Activated T-helper 2 cell treated with anti-CD3 and anti-CD28 coated beads, Interferon-gamma antibody, Interleukin-2, Interleukin-4, amounts not matched to agents 10 μg/mL and 5 μg/mL and 100 μg/mL, durations not matched to agents 14 hours and 24 hours and 36 hours (primary cell): ENCODE data around the gene MTUS2. TPM values are rescaled to one million over a fixed set of nuclear protein-coding genes. Genes with fewer than 3 reads are reported as not detected.

Source experiments
- DNase-seq: peaks from one replicate; pipeline ENCODE4 v3.0.0; 2021; ENCODE audit warnings: low spot score
- H3K27ac Mint-ChIP-seq: one replicate; pipeline ENCODE4 v1.8.0; 2021; ENCODE audit warnings: mixed read lengths
- H3K27me3 Mint-ChIP-seq: one replicate; pipeline ENCODE4 v1.8.0; 2021; ENCODE audit warnings: low read depth, mixed read lengths
- H3K36me3 Mint-ChIP-seq: one replicate; pipeline ENCODE4 v1.8.0; 2021; ENCODE audit warnings: low read depth, mixed read lengths
- H3K4me1 Mint-ChIP-seq: one replicate; pipeline ENCODE4 v1.8.0; 2021; ENCODE audit warnings: low read depth, mixed read lengths
- H3K4me3 Mint-ChIP-seq: one replicate; pipeline ENCODE4 v1.8.0; 2021; ENCODE audit warnings: low read depth, mild to moderate bottlenecking, moderate library complexity, mixed read lengths
- H3K9me3 Mint-ChIP-seq: one replicate; pipeline ENCODE4 v1.8.0; 2021; ENCODE audit warnings: mixed read lengths
- intact Hi-C: fragments of 100-400 bp; cut with micrococcal nuclease; formaldehyde crosslinking; loops from one replicate; pipeline ENCODE4 v1.15.1; 2023
- total RNA-seq: library from RNA; stranded (reverse); gene quantifications from 2 replicates; pipeline ENCODE4 v1.2.3, GENCODE V29; 2022

Gene MTUS2
- total RNA-seq, 1 donor from 2014 or later = not detected

GRCh38 chr13:29227576-29227975, 407.4 kb downstream of the MTUS2 start:
- DNase-seq = no peak
- Mint-ChIP-seq H3K27ac (no peak overlapping the region), H3K4me1 (no peaks in the 10 kb centered on the region), H3K9me3 (peaks cover 7% of the 10 kb centered on the region), H3K36me3 (no peaks in the 10 kb centered on the region), H3K4me3 (no peak overlapping the region), H3K27me3 (no peaks in the 10 kb centered on the region)
- intact Hi-C loops = no loop called here

GRCh38 chr13:29230299-29230845, 410.2 kb downstream of the MTUS2 start:
- H3K36me3 Mint-ChIP-seq = no peaks in the 10 kb centered on the region
- DNase-seq = no peak
- no peak overlapping the region for H3K4me3 Mint-ChIP-seq
- no peaks in the 10 kb centered on the region for H3K4me1 Mint-ChIP-seq
- H3K9me3 Mint-ChIP-seq = no peaks in the 10 kb centered on the region
- intact Hi-C loops = no loop called here
- H3K27ac Mint-ChIP-seq = no peak overlapping the region
- H3K27me3 Mint-ChIP-seq = no peaks in the 10 kb centered on the region

- Mint-ChIP-seq H3K9me3 (peaks cover 10% of the 10 kb centered on the region), H3K27ac (no peak overlapping the region), H3K27me3 (no peaks in the 10 kb centered on the region), H3K4me1 (no peaks in the 10 kb centered on the region), H3K4me3 (no peak overlapping the region), H3K36me3 (no peaks in the 10 kb centered on the region)
- no peak for DNase-seq
- intact Hi-C loops = no loop called here
These were observed 419.8 kb downstream of the MTUS2 start for GRCh38 chr13:29239653-29240525.

- Mint-ChIP-seq H3K4me3 (no peak overlapping the region), H3K27ac (no peak overlapping the region), H3K4me1 (no peaks in the 10 kb centered on the region), H3K27me3 (no peaks in the 10 kb centered on the region), H3K9me3 (peaks cover 4% of the 10 kb centered on the region), H3K36me3 (no peaks in the 10 kb centered on the region)
- DNase-seq = no peak
- intact Hi-C loops = no loop called here
These were observed 434.7 kb downstream of the MTUS2 start for GRCh38 chr13:29254626-29255370.

GRCh38 chr13:29255567-29255966, 435.4 kb downstream of the MTUS2 start:
- H3K9me3 Mint-ChIP-seq = peaks cover 4% of the 10 kb centered on the region
- H3K4me1 Mint-ChIP-seq = no peaks in the 10 kb centered on the region
- H3K27ac Mint-ChIP-seq = no peak overlapping the region
- no peak for DNase-seq
- no peak overlapping the region for H3K4me3 Mint-ChIP-seq
- no peaks in the 10 kb centered on the region for H3K27me3 Mint-ChIP-seq
- no peaks in the 10 kb centered on the region for H3K36me3 Mint-ChIP-seq
- intact Hi-C loops = no loop called here

GRCh38 chr13:29260684-29261083, 440.5 kb downstream of the MTUS2 start:
- no peaks in the 10 kb centered on the region for H3K4me1 Mint-ChIP-seq
- no peaks in the 10 kb centered on the region for H3K27me3 Mint-ChIP-seq
- intact Hi-C loops = no loop called here
- no peak for DNase-seq
- no peak overlapping the region for H3K4me3 Mint-ChIP-seq
- no peak overlapping the region for H3K27ac Mint-ChIP-seq
- H3K9me3 Mint-ChIP-seq = peaks cover 4% of the 10 kb centered on the region
- no peaks in the 10 kb centered on the region for H3K36me3 Mint-ChIP-seq

- DNase-seq = no peak
- Mint-ChIP-seq H3K4me3 (no peak overlapping the region), H3K27me3 (no peaks in the 10 kb centered on the region), H3K9me3 (peaks cover 4% of the 10 kb centered on the region), H3K36me3 (no peaks in the 10 kb centered on the region), H3K4me1 (no peaks in the 10 kb centered on the region), H3K27ac (no peak overlapping the region)
- intact Hi-C loops = no loop called here
These were observed 446.1 kb downstream of the MTUS2 start for GRCh38 chr13:29266261-29266660.

- H3K4me3 Mint-ChIP-seq = no peak overlapping the region
- peaks cover 4% of the 10 kb centered on the region for H3K9me3 Mint-ChIP-seq
- intact Hi-C loops = no loop called here
- no peak for DNase-seq
- no peaks in the 10 kb centered on the region for H3K27me3 Mint-ChIP-seq
- H3K27ac Mint-ChIP-seq = no peak overlapping the region
- H3K36me3 Mint-ChIP-seq = no peaks in the 10 kb centered on the region
- H3K4me1 Mint-ChIP-seq = no peaks in the 10 kb centered on the region
These were observed 446.9 kb downstream of the MTUS2 start for GRCh38 chr13:29266756-29267733.

GRCh38 chr13:29270271-29270985, 450.3 kb downstream of the MTUS2 start:
- no peak for DNase-seq
- intact Hi-C loops = no loop called here
- Mint-ChIP-seq H3K36me3 (no peaks in the 10 kb centered on the region), H3K27ac (no peak overlapping the region), H3K9me3 (no peaks in the 10 kb centered on the region), H3K27me3 (no peaks in the 10 kb centered on the region), H3K4me1 (no peaks in the 10 kb centered on the region), H3K4me3 (no peak overlapping the region)

- Mint-ChIP-seq H3K4me3 (no peak overlapping the region), H3K4me1 (no peaks in the 10 kb centered on the region), H3K36me3 (no peaks in the 10 kb centered on the region), H3K9me3 (no peaks in the 10 kb centered on the region), H3K27me3 (no peaks in the 10 kb centered on the region), H3K27ac (no peak overlapping the region)
- no peak for DNase-seq
- intact Hi-C loops = no loop called here
These were observed 451.5 kb downstream of the MTUS2 start for GRCh38 chr13:29271606-29272005.

GRCh38 chr13:29279356-29280254, 459.5 kb downstream of the MTUS2 start:
- H3K4me3 Mint-ChIP-seq = no peak overlapping the region
- H3K36me3 Mint-ChIP-seq = no peaks in the 10 kb centered on the region
- no peaks in the 10 kb centered on the region for H3K27me3 Mint-ChIP-seq
- H3K27ac Mint-ChIP-seq = no peak overlapping the region
- no peaks in the 10 kb centered on the region for H3K9me3 Mint-ChIP-seq
- H3K4me1 Mint-ChIP-seq = no peaks in the 10 kb centered on the region
- intact Hi-C loops = no loop called here
- no peak for DNase-seq
